ENCODE measurements around the gene SLC45A3.

DNA sequence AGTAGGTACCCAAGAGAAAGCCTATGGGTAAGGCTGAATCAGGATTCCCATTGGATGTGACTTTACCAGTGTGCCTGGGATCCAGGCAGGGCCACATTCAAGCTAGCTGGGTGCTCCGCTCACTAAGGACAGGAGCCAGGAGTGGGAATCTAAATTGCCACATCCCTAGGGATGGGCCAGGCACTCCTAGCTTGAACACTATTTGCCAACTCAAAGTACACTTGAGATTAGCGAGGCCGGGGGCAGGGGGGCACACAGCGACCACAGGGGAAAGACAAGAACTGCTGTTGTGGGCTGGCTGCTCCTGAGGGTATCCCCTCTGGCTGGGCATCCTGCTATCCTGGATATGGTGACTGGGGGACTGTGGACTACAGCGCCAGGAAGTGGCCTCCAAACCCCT lies 4.3 kb downstream of the SLC45A3 start:
- TF ChIP-seq, protein P1, sequence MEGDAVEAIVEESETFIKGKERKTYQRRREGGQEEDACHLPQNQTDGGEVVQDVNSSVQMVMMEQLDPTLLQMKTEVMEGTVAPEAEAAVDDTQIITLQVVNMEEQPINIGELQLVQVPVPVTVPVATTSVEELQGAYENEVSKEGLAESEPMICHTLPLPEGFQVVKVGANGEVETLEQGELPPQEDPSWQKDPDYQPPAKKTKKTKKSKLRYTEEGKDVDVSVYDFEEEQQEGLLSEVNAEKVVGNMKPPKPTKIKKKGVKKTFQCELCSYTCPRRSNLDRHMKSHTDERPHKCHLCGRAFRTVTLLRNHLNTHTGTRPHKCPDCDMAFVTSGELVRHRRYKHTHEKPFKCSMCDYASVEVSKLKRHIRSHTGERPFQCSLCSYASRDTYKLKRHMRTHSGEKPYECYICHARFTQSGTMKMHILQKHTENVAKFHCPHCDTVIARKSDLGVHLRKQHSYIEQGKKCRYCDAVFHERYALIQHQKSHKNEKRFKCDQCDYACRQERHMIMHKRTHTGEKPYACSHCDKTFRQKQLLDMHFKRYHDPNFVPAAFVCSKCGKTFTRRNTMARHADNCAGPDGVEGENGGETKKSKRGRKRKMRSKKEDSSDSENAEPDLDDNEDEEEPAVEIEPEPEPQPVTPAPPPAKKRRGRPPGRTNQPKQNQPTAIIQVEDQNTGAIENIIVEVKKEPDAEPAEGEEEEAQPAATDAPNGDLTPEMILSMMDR (IDR thresholded peaks at IDR 0.05) = no peak
- no peak for TF ChIP-seq POLR2A (IDR thresholded peaks at IDR 0.05)
